NCI-H1105 (cell line): ENCODE results near the gene SEC22A.

Experiments
- DNase-seq: peaks from one replicate; lab custom pipeline; 2025; lab: John Stamatoyannopoulos, UW

SEC22A gene

DNA sequence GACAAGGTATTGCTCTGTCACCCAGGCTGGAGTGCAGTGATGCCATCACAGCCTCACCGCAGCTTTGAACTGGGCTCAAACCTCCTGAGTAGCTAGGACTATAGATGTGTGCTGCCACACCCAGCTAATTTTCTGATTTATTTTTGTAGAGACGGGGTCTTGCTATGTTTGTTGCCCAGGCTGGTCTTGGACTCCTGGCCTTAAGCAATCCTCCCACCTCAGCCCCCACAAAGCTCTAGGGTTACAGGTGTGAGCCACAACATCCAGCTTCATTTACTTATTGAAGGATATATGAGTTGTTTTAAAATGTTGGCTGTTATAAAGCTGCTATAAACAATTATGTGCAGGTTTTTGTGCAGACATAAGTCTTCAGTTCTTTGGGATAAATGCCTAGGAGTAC is 62.2 kb downstream of the SEC22A start:
- no peak for DNase-seq

GRCh38 chr3:123267821-123268220 is 66.1 kb downstream of the SEC22A start:
- DNase-seq = no peak

- DNase-seq = no peak
These were observed 69.1 kb downstream of the SEC22A start for GRCh38 chr3:123270818-123271217.

DNA sequence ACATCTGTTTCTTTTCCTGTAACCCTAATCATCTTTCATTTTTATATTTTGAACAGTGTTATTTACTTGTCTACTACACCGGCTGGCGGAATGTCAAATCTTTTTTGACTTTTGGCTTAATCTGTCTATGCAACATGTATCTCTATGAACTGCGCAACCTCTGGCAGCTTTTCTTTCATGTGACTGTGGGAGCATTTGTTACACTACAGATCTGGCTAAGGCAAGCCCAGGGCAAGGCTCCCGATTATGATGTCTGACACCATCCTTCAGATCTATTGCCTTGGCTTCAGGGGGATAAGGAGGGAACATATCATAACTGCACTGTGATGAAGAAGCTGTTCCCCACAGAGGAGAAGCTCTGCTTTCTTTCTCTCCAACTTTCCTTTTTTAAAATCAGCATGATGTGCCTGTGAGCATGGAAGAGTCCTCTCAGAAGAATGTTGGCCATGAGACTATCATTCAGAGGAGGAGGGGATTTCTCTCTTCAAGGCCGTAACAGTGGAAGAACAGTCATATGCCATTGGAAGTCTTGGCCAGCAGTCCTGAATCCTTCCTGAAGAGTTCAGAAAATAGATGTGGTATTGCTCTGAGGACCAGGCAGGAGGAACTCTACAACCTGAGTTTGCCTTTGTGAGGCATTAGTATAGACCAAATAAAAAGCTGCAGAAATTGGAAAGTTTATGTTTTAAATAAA is 69.9 kb downstream of the SEC22A start:
- no peak for DNase-seq

DNA sequence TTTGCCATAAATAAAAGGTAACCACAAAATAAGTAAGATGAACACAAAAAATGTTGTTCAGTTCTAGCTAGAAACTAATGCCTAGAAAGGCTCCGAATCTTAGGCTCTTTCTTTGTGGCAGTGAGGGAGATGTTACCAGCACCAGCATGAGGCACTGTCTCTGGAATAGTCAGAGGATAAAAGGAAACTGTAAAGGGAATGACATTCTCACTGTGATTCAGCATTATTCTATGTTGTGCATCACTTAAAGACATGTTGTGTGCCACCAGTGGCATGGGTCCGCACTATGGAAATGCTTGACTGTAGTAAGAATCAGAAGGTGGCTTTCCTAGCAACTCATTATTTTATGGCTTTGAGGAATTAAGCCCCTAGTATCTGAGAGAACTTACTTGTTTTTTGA is 70.8 kb downstream of the SEC22A start:
- DNase-seq = no peak

DNA sequence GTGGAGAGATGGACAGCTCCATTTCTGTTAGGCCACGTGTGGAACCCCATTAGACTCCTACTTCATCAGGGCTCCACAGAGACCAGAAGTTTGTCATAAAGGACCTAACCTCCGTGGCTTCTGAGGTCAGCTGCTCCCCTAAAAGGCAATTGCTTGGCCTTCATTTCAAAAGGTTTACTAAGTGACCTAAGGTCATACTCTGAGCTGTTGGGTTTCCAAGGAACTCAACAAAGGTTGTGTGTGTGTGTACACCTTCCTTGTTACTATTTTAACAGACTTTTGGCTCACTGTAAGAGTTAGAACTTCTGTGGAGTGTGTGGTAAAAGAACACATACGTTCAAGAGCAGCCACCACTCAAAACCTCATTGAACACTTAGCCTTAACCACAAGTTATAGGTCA is 73.9 kb downstream of the SEC22A start:
- no peak for DNase-seq

GRCh38 chr3:123276346-123277006 is 74.7 kb downstream of the SEC22A start:
- DNase-seq = no peak

GRCh38 chr3:123277106-123277505 is 75.4 kb downstream of the SEC22A start:
- DNase-seq = no peak

- no peak for DNase-seq
These were observed 76.7 kb downstream of the SEC22A start for GRCh38 chr3:123278446-123278845.

GRCh38 chr3:123279121-123279520 is 77.4 kb downstream of the SEC22A start:
- DNase-seq = no peak

DNA sequence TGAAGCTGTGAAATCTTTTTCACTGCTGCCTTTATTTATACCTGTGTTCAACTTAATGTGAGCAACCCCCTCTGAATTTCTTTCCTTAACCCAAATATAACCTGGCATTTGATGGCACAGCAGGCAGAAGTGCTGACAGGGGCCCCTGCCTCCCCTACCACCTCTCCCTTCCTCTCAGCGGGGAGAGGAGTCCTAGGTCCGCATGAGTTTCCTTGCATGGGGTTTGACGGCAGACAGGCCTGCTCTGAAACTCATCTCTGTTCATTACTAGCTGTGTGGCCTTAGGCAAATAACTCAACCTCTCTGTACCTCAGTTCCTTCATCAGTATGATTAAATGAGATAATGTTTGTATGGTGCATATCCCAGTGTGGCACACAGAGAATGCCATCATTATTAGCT is 79.7 kb downstream of the SEC22A start:
- DNase-seq = no peak

GRCh38 chr3:123281929-123282328 is 80.2 kb downstream of the SEC22A start:
- no peak for DNase-seq

DNA sequence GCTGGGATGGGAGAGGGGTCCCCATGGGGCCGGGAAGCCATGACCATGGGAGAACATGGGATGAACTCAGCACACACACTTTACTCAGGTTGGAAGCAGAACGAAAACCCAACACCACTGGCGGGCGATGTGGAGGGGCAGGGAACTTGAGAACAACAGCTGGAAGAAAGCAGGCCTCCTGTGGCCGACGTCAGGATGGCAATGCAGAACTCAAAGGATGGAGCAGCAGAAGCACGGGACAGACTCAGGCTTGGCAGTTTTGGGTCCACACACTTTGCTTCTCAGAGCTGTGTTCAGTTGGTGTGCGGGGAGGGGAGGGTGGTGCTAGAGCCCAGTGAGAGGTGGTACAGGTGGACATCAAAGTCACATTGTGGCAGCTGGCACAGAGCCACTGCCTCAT is 80.7 kb downstream of the SEC22A start:
- no peak for DNase-seq

GRCh38 chr3:123283074-123283473 is 81.3 kb downstream of the SEC22A start:
- DNase-seq = no peak

GRCh38 chr3:123283657-123284398 is 82.1 kb downstream of the SEC22A start:
- DNase-seq = no peak

DNA sequence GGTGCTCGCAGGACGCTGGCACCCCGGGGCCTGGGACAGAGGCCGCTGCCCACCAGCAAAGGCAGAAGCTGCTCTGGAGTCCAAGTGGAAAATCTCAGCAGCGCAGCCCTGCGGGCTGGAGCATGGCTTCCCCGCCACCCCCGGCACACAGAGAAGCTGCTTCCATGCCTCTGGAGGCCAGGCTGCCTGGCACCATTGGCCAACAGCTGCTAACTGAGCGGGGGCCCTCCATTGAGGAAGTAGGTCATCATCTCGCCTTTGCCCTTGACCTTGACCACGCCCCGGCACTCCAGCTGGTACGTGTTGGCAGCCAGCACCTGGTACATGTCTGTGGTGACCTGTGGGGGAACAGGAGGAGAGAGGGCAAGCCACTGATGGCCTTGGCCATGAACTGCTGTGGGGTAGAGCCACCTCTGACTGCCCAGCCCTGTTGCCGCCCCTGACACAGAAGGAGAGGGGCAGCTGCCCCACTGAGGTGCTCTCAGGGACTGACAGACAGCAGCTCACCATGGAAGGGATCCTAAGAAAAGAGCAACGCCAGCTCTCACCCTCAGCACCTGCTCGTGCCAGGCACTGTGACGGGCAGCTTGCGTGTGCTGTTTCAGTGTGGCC is 82.8 kb downstream of the SEC22A start:
- DNase-seq = no peak

DNA sequence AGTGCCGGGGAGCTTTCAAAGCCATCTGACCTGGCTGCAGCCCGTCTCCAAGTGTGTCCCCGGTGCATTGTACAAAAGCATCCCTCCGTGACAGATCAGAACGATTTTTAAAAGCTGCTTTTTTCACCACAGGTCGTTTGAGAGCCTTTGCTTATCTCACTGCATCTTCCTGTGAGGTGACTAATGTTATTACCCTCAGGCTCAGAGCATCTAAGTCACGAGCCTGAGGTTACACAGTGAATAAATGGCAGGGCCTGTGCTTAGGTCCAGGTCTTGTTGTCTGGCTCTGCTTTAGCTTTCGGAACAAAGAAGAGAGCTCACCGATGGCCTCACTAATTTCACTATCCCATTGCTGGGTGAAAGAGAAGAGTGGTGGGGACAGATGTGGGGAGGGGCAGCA is 83.3 kb downstream of the SEC22A start:
- DNase-seq = no peak

GRCh38 chr3:123285479-123285878 is 83.7 kb downstream of the SEC22A start:
- no peak for DNase-seq

- DNase-seq = no peak
These were observed 84.2 kb downstream of the SEC22A start for GRCh38 chr3:123285931-123286307.

DNA sequence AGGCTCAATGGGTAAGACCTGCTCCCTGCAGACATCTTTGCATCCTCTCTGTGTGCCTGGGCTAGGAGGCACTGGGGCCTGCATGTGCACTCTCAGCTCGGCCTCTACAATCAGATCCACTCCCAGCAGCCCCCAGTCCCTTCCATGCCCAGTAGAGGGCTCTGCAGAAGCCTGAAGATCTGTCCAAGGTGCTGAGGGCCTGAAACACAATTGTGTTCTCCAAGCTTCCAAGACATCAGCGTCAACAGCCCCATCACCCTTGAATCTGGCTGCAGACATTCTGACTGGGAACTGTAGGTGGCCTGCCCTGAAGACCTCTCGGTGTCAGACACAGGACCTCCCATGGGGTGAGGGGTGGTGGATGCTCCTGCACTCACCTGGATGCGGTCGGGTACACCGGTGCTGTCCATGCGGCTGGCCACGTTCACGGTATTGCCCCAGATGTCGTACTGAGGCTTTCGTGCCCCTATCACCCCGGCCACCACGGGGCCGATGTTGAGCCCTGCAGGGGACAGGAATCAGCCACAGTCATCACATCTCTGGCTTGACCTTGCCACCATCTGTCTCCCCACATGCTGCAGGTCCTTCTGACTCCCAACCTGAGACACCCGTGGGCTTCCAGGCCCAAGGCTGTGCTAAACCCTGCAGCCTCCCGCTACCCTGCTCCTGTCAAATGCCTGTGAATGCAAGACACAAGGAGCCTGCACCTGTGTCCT is 84.7 kb downstream of the SEC22A start:
- no peak for DNase-seq

- DNase-seq = no peak
These were observed 85.6 kb downstream of the SEC22A start for GRCh38 chr3:123287051-123287961.
